H1 (cell line): Measurements from ENCODE around the gene CAPZB. TPM values are rescaled to one million over a fixed set of nuclear protein-coding genes. Genes with fewer than 3 reads are reported as not detected.

ENCODE experiments used
- ASH2L ChIP-seq: fragments of 200-600, 300-600 bp; sonication (generic); IDR thresholded peaks from one replicate; pipeline ENCODE4 v1.7.1; 2017; ENCODE audit warnings: low read length
- BRCA1 ChIP-seq: IDR thresholded peaks from 2 replicates; pipeline ENCODE4 v1.6.1; 2012; ENCODE audit warnings: low read depth, low read length, improper control_type of control experiment
- CHD7 ChIP-seq: fragments of 300-600 bp; sonication (generic); IDR thresholded peaks from 2 replicates; pipeline ENCODE4 v1.7.1; 2012; ENCODE audit warnings: low read length, moderate library complexity, mild to moderate bottlenecking, inconsistent platforms; ENCODE audit not compliant: insufficient replicate concordance
- EZH2 ChIP-seq: fragments of 200-600 bp; sonication (generic); IDR thresholded peaks from 2 replicates; pipeline ENCODE4 v1.7.1; 2012; ENCODE audit warnings: low read depth, mild to moderate bottlenecking, moderate library complexity, low read length, inconsistent platforms; ENCODE audit not compliant: severe bottlenecking
- FOSL1 ChIP-seq: IDR thresholded peaks from 2 replicates; pipeline ENCODE4 v1.6.1; 2011; ENCODE audit warnings: mild to moderate bottlenecking, low read depth, low read length, moderate library complexity; ENCODE audit not compliant: insufficient read depth
- GABPA ChIP-seq: IDR thresholded peaks from 2 replicates; pipeline ENCODE4 v1.6.1; 2011; ENCODE audit warnings: mild to moderate bottlenecking, low read length, moderate library complexity, borderline replicate concordance; ENCODE audit not compliant: insufficient read depth
- NANOG ChIP-seq: IDR thresholded peaks from 2 replicates; pipeline ENCODE4 v1.6.1; 2011; ENCODE audit warnings: low read length, low read depth, mild to moderate bottlenecking, inconsistent platforms; ENCODE audit not compliant: insufficient read depth, poor library complexity, severe bottlenecking
- PHF8 ChIP-seq: fragments of 200-600 bp; sonication (generic); conservative IDR thresholded peaks from 2 replicates; pipeline ENCODE4 v1.7.1; 2012; ENCODE audit warnings: low read depth, mild to moderate bottlenecking, inconsistent platforms, low read length, moderate library complexity
- POLR2A ChIP-seq, 2 experiments: IDR thresholded peaks; 1 replicate in 1 of 2; 2 replicates in 1 of 2; pipeline ENCODE4 v1.6.1; 2011; ENCODE audit warnings: low read depth in 2 of 2, low read length in 2 of 2, mild to moderate bottlenecking in 2 of 2; ENCODE audit errors: control extremely low read depth in 1 of 2
- POLR2AphosphoS5 ChIP-seq: IDR thresholded peaks from 2 replicates; pipeline ENCODE4 v1.6.1; 2011; ENCODE audit warnings: low read depth, low read length
- polyA plus RNA-seq, 7 experiments: library from polyadenylated mRNA; depleted of rRNA in 3 of 7; stranded (reverse) in 5 of 7; unstranded in 2 of 7; fragments of >200 nt in 5 of 7; fragments of 200-250 nt in 2 of 7; gene quantifications; 1 replicate in 5 of 7; 2 replicates in 1 of 7; 4 replicates in 1 of 7; pipeline versions ENCODE4 v1.2.1 to v1.2.3, GENCODE V29; 2011 to 2013; ENCODE audit warnings: missing spikeins in 2 of 7, mixed read lengths in 2 of 7
- total RNA-seq: library from RNA; stranded (reverse); fragmentation: NEBNext Ultra II Directional; extraction: Animal tissue kit (Norgen Biotek cat#: 25700); gene quantifications from 2 replicates; pipeline ENCODE4 v1.2.1, GENCODE V29; 2021

The CAPZB gene
- total and polyA plus RNA-seq, 2 of the 8 experiments (the other 6 are each of a cell fraction or from before 2014, with no cell fraction given), result 162 to 371 TPM

- no peak for TF ChIP-seq CHD7
- TF ChIP-seq GABPA, result no peak
- no peak for TF ChIP-seq POLR2A (IDR thresholded peaks at IDR 0.05; ENCODE audit: control extremely low read depth in 1 of 2, low read depth in 2 of 2, low read length in 2 of 2)
- TF ChIP-seq FOSL1, result no peak
- TF ChIP-seq BRCA1, result no peak
- TF ChIP-seq ASH2L, result no peak
- no peak for TF ChIP-seq EZH2
- no peak for TF ChIP-seq POLR2AphosphoS5
- TF ChIP-seq NANOG, result no peak
- TF ChIP-seq PHF8, result no peak
Observed at GRCh38 chr1:19402031-19402813, 83.1 kb downstream of the CAPZB start (continued).
